Skeletal muscle satellite cell (primary cell): ENCODE data around the gene C2CD4C.
"Not testable (repeated sequence)": the region's sequence is repeated elsewhere in the genome, so short reads cannot be mapped to it uniquely, and the experiment has no call there.

Experiments
- H3K27me3 ChIP-seq: 2 replicates; pipeline ENCODE4 v1.7.0; 2013; ENCODE audit warnings: low read length; ENCODE audit not compliant: control insufficient read depth, insufficient read depth
- H3K36me3 ChIP-seq: 2 replicates; pipeline ENCODE4 v1.7.0; 2013; ENCODE audit warnings: mild to moderate bottlenecking, control low read depth, low read length; ENCODE audit not compliant: insufficient read depth
- H3K4me1 ChIP-seq: 2 replicates; pipeline ENCODE4 v1.7.0; 2013; ENCODE audit warnings: low read length; ENCODE audit not compliant: control insufficient read depth, insufficient read depth
- H3K4me2 ChIP-seq: 2 replicates; pipeline ENCODE4 v1.7.0; 2013; ENCODE audit warnings: mild to moderate bottlenecking, low read length
- H3K4me3 ChIP-seq: 2 replicates; pipeline ENCODE4 v1.7.0; 2013; ENCODE audit warnings: low read length
- H3K9ac ChIP-seq: 2 replicates; pipeline ENCODE4 v1.7.0; 2013; ENCODE audit warnings: mild to moderate bottlenecking, low read depth, low read length, moderate library complexity
- H3K9me3 ChIP-seq: replicated peaks from 2 replicates; pipeline ENCODE4 v1.7.0; 2013; ENCODE audit warnings: mild to moderate bottlenecking, control low read depth, low read length

C2CD4C gene

GRCh38 chr19:392375-392970 is 16.5 kb downstream of the C2CD4C start:
- H3K27me3 ChIP-seq = no peaks in the 10 kb centered on the region
- H3K4me1 ChIP-seq = no peaks in the 10 kb centered on the region
- no peak overlapping the region for H3K9ac ChIP-seq
- no peaks in the 10 kb centered on the region for H3K36me3 ChIP-seq
- no peak overlapping the region for H3K4me2 ChIP-seq
- peaks cover 5% of the 10 kb centered on the region for H3K9me3 ChIP-seq
- no peak overlapping the region for H3K4me3 ChIP-seq

GRCh38 chr19:391726-392374 is 17.1 kb downstream of the C2CD4C start:
- Histone ChIP-seq H3K36me3 (no peaks in the 10 kb centered on the region), H3K4me1 (no peaks in the 10 kb centered on the region), H3K4me3 (no peak overlapping the region), H3K9me3 (peaks cover 5% of the 10 kb centered on the region), H3K9ac (no peak overlapping the region), H3K27me3 (no peaks in the 10 kb centered on the region), H3K4me2 (no peak overlapping the region)

DNA sequence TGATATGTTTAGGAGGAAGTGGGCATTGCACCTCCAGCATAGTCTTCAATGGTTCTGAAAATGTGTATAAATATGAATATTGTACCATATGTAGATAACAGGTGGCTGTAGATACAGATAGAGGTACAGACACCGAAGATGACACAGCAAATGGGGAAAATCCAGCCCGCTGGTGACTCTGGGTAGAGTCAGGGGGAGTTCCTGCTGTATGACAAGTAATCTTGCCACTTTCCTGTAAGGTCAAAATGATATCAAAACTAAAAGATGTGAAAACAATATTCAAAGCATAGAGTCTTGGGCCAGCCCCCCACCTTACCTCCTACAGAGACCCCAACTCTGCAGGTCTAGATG is 17.8 kb downstream of the C2CD4C start:
- Histone ChIP-seq H3K27me3 (no peaks in the 10 kb centered on the region), H3K4me2 (no peak overlapping the region), H3K4me3 (no peak overlapping the region), H3K9me3 (peaks cover 5% of the 10 kb centered on the region), H3K4me1 (no peaks in the 10 kb centered on the region), H3K9ac (no peak overlapping the region), H3K36me3 (no peaks in the 10 kb centered on the region)

- Histone ChIP-seq H3K4me2 (no peak overlapping the region), H3K9ac (no peak overlapping the region), H3K4me3 (no peak overlapping the region), H3K27me3 (no peaks in the 10 kb centered on the region), H3K4me1 (no peaks in the 10 kb centered on the region), H3K36me3 (no peaks in the 10 kb centered on the region), H3K9me3 (peaks cover 5% of the 10 kb centered on the region)
Measured at GRCh38 chr19:390386-391206, 18.4 kb downstream of the C2CD4C start.

DNA sequence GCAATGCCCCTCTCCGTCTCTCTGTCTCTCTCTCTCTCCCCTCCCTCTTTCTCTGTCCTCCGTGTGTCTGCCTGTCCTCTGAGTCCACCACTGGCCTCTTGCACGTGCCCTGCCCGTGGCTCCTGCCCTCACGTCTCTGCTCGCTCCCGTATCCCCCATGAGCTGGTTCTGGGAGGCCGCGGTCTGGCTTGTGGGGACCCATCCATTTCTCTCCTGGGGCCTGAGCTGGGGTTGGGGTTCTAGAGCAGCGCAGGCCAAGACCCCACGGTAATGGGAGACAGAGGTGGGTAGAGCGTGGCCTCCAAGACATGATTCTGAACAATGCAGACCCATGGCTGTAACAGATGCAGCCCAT is 19.0 kb downstream of the C2CD4C start:
- Histone ChIP-seq H3K9ac (no peak overlapping the region), H3K4me1 (no peaks in the 10 kb centered on the region), H3K4me2 (no peak overlapping the region), H3K36me3 (no peaks in the 10 kb centered on the region), H3K27me3 (no peaks in the 10 kb centered on the region), H3K4me3 (no peak overlapping the region), H3K9me3 (peaks cover 5% of the 10 kb centered on the region)

DNA sequence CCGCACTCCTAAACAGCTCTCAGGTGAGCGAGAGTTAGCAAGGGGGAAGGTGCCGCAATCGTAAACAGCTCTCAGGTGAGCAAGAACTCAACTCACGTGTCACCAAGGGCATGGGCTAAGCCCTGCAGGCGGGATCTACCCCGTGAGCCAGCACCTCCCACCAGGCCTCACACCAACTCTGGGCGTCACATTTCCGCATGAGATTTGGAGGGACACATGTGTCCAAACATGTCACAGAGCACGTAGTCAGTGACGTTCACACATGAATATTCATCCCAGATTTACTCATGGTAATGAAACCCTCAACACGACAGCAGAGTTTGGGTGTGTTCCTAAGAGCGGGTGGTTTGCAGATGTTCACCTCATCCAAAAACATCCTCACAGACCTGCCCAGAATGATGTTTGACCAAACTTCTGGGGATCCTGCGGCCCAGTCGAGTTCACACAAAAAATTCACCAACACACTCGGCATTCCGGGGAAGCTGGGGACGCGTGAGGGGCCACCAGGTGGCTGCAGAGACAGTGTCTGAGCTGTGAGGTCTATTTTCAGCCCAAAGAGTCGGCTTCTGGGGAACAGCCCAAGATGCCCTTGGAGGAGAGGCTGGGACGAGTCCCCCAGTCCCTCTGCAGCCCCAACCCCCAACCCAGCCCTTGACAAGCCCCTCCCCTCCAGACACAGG is 19.6 kb downstream of the C2CD4C start:
- Histone ChIP-seq H3K9me3 (peaks cover 5% of the 10 kb centered on the region), H3K4me3 (no peak overlapping the region), H3K4me2 (no peak overlapping the region), H3K9ac (no peak overlapping the region), H3K4me1 (no peaks in the 10 kb centered on the region), H3K36me3 (no peaks in the 10 kb centered on the region), H3K27me3 (peaks cover 2% of the 10 kb centered on the region)

GRCh38 chr19:388691-389090 is 20.3 kb downstream of the C2CD4C start:
- Histone ChIP-seq H3K36me3 (no peaks in the 10 kb centered on the region), H3K4me1 (no peaks in the 10 kb centered on the region), H3K4me2 (no peak overlapping the region), H3K9ac (no peak overlapping the region), H3K27me3 (peaks cover 8% of the 10 kb centered on the region), H3K4me3 (no peak overlapping the region), H3K9me3 (peaks cover 5% of the 10 kb centered on the region)

GRCh38 chr19:387777-388176 is 21.2 kb downstream of the C2CD4C start:
- Histone ChIP-seq H3K4me2 (no peak overlapping the region), H3K27me3 (peaks cover 14% of the 10 kb centered on the region), H3K9me3 (no peaks in the 10 kb centered on the region), H3K4me1 (peaks cover 4% of the 10 kb centered on the region), H3K9ac (no peak overlapping the region), H3K36me3 (no peaks in the 10 kb centered on the region), H3K4me3 (no peak overlapping the region)

DNA sequence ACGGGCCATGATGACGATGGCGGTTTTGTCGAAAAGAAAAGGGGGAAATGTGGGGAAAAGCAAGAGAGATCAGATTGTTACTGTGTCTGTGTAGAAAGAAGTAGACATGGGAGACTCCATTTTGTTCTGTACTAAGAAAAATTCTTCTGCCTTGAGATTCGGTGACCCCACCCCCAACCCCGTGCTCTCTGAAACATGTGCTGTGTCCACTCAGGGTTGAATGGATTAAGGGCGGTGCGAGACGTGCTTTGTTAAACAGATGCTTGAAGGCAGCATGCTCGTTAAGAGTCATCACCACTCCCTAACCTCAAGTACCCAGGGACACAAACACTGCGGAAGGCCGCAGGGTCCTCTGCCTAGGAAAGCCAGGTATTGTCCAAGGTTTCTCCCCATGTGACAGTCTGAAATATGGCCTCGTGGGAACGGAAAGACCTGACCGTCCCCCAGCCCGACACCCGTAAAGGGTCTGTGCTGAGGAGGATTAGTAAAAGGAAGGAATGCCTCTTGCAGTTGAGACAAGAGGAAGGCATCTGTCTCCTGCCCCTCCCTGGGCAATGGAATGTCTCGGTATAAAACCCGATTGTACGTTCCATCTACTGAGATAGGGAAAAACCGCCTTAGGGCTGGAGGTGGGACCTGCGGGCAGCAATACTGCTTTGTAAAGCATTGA is 22.2 kb downstream of the C2CD4C start:
- not testable (repeated sequence) for H3K9ac ChIP-seq

DNA sequence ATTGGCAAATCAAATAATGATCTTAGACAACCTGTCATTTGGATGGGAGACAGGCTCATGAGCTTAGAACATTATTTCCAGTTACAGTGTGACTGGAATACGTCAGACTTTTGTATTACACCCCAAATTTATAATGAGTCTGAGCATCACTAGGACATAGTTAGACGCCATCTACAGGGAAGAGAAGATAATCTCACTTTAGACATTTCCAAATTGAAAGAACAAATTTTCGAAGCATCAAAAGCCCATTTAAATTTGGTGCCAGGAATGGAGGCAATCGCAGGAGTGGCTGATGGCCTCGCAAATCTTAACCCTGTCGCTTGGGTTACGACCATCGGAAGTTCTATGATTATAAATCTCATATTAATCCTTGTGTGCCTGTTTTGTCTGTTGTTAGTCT is 22.8 kb downstream of the C2CD4C start:
- H3K36me3 ChIP-seq, H3K9me3 ChIP-seq, H3K9ac ChIP-seq, H3K4me2 ChIP-seq, H3K4me3 ChIP-seq, H3K4me1 ChIP-seq: not testable (repeated sequence)
- H3K27me3 ChIP-seq = peaks cover 14% of the 10 kb centered on the region

More for the DNA sequence above, 22.2 kb downstream of the C2CD4C start:
- peaks cover 14% of the 10 kb centered on the region for H3K27me3 ChIP-seq
- H3K4me3 ChIP-seq, H3K9me3 ChIP-seq, H3K36me3 ChIP-seq, H3K4me1 ChIP-seq, H3K4me2 ChIP-seq: not testable (repeated sequence)

- H3K27me3 ChIP-seq = peaks cover 14% of the 10 kb centered on the region
- no peak overlapping the region for H3K4me3 ChIP-seq
- H3K9ac ChIP-seq = no peak overlapping the region
- H3K4me1 ChIP-seq = peaks cover 8% of the 10 kb centered on the region
- H3K9me3 ChIP-seq = no peaks in the 10 kb centered on the region
- no peak overlapping the region for H3K4me2 ChIP-seq
- no peaks in the 10 kb centered on the region for H3K36me3 ChIP-seq
Measured at GRCh38 chr19:384799-385169, 24.2 kb downstream of the C2CD4C start.
